ENCODE results near the gene MOB4.
A peak's percentile ranks its signal among the peaks of the same experiment; 100 is the strongest.

The MOB4 gene

GRCh38 chr2:197597166-197597565, 81.3 kb downstream of the MOB4 start:
- DNase-seq: no peak

- DNase-seq: no peak
Measured at GRCh38 chr2:197598450-197598849, 82.6 kb downstream of the MOB4 start.

- peak in 1 of 2 experiments; percentile 12 for DNase-seq
Measured at GRCh38 chr2:197599285-197599965, 83.6 kb downstream of the MOB4 start.

GRCh38 chr2:197600306-197600705, 84.4 kb downstream of the MOB4 start:
- DNase-seq: no peak

GRCh38 chr2:197601726-197602125, 85.9 kb downstream of the MOB4 start:
- DNase-seq: no peak

Measured in NCI-H446 (cell line).